OCI-LY3 (cell line): ENCODE measurements around the gene GSTO2.

Experiments used
- H2AFZ ChIP-seq: fragments of 200-600, 300-600 bp; shearing (Covaris generic); 2 replicates; pipeline ENCODE4 v1.6.0; 2014; ENCODE audit warnings: antibody characterized with exemption, low read depth, low read length
- H3K27ac ChIP-seq: fragments of 200-600, 300-600 bp; sonication (generic); 2 replicates; pipeline ENCODE4 v1.5.1; 2014; ENCODE audit warnings: mild to moderate bottlenecking, low read length, moderate library complexity, mixed read lengths
- H3K27me3 ChIP-seq: fragments of 200-600, 300-600 bp; sonication (generic); 2 replicates; pipeline ENCODE4 v1.6.1; 2014; ENCODE audit warnings: low read depth, low read length, mixed read lengths
- H3K36me3 ChIP-seq: fragments of 200-600, 300-600 bp; sonication (generic); replicated peaks from 2 replicates; pipeline ENCODE3; 2014; ENCODE audit warnings: low read depth, low read length, mixed read lengths
- H3K4me1 ChIP-seq: fragments of 300-600, 200-600 bp; sonication (generic); 2 replicates; pipeline ENCODE4 v1.6.1; 2014; ENCODE audit warnings: low read length, mixed read lengths
- H3K4me2 ChIP-seq: fragments of 200-600, 300-600 bp; sonication (generic); 2 replicates; pipeline ENCODE4 v1.6.1; 2014; ENCODE audit warnings: low read length, mixed read lengths
- H3K4me3 ChIP-seq: fragments of 300-600, 200-600 bp; sonication (generic); 2 replicates; pipeline ENCODE4 v1.5.1; 2014; ENCODE audit warnings: antibody characterized with exemption, mild to moderate bottlenecking, low read length, moderate library complexity
- H3K79me2 ChIP-seq: fragments of 300-600, 200-600 bp; shearing (Covaris generic); 2 replicates; pipeline ENCODE4 v1.6.1; 2014; ENCODE audit warnings: mild to moderate bottlenecking, low read length, mixed read lengths
- H3K9ac ChIP-seq: fragments of 300-600, 200-600 bp; shearing (Covaris generic); 2 replicates; pipeline ENCODE4 v1.6.0; 2014; ENCODE audit warnings: mild to moderate bottlenecking, low read length, moderate library complexity
- H3K9me3 ChIP-seq: fragments of 200-600, 300-600 bp; shearing (Covaris generic); 2 replicates; pipeline ENCODE4 v1.6.1; 2014; ENCODE audit warnings: low read length, mixed read lengths; ENCODE audit not compliant: insufficient read depth
- H4K20me1 ChIP-seq: fragments of 200-600, 300-600 bp; sonication (generic); 2 replicates; pipeline ENCODE4 v1.6.1; 2016; ENCODE audit warnings: low read length, mixed read lengths; ENCODE audit not compliant: insufficient read depth
- EZH2phosphoT487 ChIP-seq: fragments of 200-600 bp; shearing (Covaris generic); IDR thresholded peaks from 2 replicates; pipeline ENCODE4 v1.6.1; 2018; ENCODE audit warnings: antibody characterized with exemption, mixed run types, low read depth
- TF ChIP-seq, protein P1 (sequence below): fragments of 200-600, 300-600 bp; sonication (generic); IDR thresholded peaks from 2 replicates; pipeline ENCODE4 v1.5.1; 2014; ENCODE audit warnings: antibody characterized with exemption, low read length, low read depth

Gene GSTO2

DNA sequence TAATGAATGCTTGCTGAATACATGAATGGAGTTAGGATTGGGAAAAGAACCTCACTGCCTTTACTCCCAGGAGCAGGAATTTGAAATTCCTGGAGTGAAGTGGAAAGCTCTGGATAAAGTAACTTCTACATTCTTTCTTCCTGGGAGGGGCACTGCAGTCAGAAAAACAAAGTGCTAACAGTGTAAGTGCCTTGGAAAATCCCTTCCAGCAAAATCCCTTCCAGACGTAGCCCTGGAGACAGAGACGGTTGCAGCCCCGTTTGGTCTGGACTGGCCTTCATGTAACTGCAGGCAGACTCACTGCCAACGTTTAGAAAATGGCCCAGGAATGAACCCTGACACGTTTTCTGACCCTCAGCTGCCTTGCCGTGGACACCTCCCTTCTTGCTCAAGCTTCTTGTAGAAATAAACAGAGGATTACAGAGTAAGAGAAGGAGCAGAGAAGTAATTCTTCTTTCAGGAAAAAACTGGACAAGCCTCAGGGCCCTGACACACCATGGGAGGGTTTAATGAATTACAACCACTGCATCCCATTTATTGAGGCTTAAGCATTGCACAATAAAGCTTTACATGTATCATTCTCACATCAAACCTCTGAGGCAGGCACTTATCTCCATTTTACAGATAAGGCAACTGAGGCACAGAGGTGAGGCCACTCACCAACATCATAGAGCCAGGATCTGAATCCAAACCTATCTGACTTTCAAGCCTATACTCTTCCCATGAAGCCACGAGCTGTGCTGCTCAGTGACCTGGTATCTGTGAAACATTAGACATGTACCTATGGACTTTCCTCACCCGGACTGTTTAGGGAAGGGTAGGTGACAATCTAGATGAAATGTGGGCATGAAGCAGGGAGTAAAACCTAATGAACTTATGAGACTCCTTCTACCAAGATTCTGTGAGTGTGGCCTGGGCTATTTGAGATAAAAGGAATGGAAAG, 61.5 kb downstream of the GSTO2 start:
- Histone ChIP-seq H3K79me2 (peaks cover 87% of the 10 kb centered on the region), H3K4me2 (no peak overlapping the region), H3K27me3 (no peaks in the 10 kb centered on the region), H3K9ac (no peak overlapping the region), H3K4me1 (no peaks in the 10 kb centered on the region), H3K36me3 (no peaks in the 10 kb centered on the region), H3K4me3 (no peak overlapping the region), H2AFZ (no peak overlapping the region), H3K9me3 (no peaks in the 10 kb centered on the region), H3K27ac (no peak overlapping the region), H4K20me1 (peaks cover 88% of the 10 kb centered on the region)
- TF ChIP-seq EZH2phosphoT487, result no peak
- TF ChIP-seq, protein P1, sequence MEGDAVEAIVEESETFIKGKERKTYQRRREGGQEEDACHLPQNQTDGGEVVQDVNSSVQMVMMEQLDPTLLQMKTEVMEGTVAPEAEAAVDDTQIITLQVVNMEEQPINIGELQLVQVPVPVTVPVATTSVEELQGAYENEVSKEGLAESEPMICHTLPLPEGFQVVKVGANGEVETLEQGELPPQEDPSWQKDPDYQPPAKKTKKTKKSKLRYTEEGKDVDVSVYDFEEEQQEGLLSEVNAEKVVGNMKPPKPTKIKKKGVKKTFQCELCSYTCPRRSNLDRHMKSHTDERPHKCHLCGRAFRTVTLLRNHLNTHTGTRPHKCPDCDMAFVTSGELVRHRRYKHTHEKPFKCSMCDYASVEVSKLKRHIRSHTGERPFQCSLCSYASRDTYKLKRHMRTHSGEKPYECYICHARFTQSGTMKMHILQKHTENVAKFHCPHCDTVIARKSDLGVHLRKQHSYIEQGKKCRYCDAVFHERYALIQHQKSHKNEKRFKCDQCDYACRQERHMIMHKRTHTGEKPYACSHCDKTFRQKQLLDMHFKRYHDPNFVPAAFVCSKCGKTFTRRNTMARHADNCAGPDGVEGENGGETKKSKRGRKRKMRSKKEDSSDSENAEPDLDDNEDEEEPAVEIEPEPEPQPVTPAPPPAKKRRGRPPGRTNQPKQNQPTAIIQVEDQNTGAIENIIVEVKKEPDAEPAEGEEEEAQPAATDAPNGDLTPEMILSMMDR, result no peak

DNA sequence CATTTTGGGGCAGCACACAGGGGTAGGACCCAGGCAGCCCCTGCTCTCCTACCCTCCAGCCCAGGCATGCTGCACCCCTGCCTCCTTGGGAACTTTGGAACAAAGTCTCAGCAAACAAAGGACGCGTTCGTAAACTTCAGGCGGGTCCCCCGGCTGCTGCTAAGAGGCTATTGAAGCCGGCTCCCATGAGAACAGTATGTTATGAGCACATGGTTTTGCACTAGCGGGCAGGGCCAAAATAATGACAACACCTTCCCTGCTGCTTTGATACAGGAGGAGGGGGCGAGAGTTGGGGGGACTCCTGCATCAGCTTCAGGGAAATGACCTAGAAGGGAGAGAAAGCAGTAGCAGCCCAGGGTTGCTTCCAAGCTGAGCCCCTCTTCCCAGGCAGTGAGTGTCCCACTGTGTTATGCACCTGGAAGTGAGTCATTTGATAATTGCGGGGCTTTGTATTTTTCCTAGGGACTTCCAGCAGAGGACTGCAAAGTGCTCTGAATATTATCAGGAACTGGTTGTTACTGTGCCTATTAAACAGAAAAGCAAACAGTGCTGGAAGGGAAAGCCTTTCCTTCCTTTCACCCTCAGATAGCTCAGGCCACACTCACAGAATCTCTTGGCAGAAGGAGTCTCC, 62.3 kb downstream of the GSTO2 start:
- Histone ChIP-seq H3K79me2 (peaks cover 91% of the 10 kb centered on the region), H3K36me3 (no peaks in the 10 kb centered on the region), H2AFZ (no peak overlapping the region), H3K4me2 (no peak overlapping the region), H3K4me1 (no peaks in the 10 kb centered on the region), H3K9me3 (no peaks in the 10 kb centered on the region), H3K9ac (no peak overlapping the region), H3K27ac (no peak overlapping the region), H3K27me3 (no peaks in the 10 kb centered on the region), H4K20me1 (peaks cover 92% of the 10 kb centered on the region), H3K4me3 (no peak overlapping the region)
- TF ChIP-seq, protein P1, result no peak

DNA sequence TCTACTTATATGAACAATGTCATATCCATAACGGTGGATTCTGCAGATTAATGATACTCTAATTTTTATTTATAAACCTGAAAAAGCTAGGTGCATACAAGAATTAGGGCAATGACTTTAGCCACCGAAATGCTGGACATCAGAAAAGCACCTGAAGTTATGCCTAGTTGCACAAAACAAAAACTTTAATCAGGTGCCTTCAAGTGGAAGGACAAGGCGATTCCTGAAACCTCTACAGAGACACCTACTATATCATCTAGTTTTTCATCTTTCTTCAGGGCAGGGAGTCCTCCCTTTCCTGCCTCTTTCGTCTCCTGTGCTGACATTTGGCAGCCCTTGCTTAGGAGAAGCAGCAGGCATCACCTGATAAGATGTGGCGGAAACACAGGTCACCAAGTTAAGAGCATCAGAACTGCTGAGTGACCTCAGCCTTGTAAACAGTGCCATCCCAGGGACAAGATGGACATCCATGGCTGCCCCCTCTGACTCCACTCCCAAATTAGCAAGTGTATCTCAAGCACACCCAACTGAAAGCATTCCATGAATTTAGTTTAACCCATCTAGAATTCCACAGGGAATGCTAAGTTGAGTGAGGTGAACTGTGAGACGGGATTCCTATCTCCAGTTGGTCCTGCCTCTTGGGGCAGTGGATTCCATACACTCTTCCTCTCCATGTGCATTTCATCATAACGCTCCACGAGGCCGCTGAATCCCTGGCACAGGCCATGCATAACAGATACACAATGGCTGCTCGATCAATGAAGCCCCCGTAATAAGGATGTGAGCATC, 63.5 kb downstream of the GSTO2 start:
- Histone ChIP-seq H3K36me3 (no peaks in the 10 kb centered on the region), H3K79me2 (peaks cover 96% of the 10 kb centered on the region), H4K20me1 (peaks cover 85% of the 10 kb centered on the region), H3K4me3 (no peak overlapping the region), H3K27me3 (no peaks in the 10 kb centered on the region), H3K4me2 (no peak overlapping the region), H2AFZ (no peak overlapping the region), H3K27ac (no peak overlapping the region), H3K4me1 (peaks cover 7% of the 10 kb centered on the region), H3K9me3 (no peaks in the 10 kb centered on the region), H3K9ac (no peak overlapping the region)
- TF ChIP-seq, protein P1, result no peak
- TF ChIP-seq EZH2phosphoT487, result no peak
